ENCODE measurements around the gene FABP6.
"Not testable (repeated sequence)": the region's sequence is repeated elsewhere in the genome, so short reads cannot be mapped to it uniquely, and the experiment has no call there.

The FABP6 gene

DNA sequence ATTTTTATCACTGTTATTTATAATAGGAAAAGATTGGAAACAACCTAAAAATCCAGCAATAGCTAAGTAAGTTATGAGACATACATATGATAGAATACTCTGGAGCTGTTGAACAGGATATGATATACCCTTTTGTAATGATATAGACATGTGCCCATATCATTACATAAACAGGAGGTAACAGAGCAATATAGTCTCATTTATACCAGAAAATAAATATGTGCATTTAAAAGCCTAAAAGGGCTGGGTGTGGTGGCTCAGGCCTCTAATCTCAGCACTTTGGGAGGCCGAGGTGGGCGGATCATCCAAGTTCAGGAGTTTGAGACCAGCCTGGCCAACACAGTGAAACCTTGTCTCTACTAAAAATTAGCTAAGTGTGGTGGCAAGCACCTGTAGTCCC is 2.3 kb upstream of the FABP6 start:
- DNase-seq, result no peak

DNA sequence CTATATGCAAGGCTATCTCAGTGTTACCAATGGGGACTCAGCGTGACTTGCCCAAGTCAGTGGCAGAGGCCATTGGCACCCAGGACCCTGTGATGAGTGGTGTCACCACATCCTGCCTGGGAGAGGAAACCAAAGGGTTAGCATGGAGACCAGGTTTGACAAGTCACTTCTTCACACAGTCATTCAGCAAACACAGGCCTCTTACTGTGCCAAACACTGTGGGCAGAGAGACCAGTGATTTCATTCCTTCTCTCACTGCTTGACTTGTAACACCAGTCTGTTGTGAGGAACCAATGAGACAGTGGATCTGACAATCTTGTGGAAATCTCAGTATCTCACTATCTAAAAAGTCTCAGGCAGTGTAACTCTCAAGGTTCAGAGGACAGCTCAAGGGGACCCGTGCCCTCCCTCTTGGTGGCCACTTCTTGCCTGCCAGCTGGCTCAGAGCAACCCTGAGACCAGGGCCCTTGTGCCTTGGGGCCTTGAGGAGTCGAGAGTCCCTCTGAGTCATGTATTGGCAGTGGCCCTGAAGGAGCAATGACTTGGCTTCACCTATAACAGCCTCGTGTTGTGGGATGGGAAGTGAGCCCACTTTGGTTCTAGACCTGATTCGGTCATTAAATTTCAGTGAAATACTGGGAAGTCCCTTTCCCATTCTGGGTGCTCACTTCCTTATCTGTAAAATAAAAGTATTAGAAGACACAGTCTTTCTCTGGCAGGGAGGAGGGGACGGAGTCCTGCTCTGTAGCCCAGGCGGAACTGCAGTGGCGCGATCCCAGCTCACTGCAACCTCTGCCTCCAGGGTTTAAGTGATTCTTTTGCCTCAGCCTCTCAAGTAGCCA is 1.6 kb downstream of the FABP6 start:
- DNase-seq, result peak; percentile 36

DNA sequence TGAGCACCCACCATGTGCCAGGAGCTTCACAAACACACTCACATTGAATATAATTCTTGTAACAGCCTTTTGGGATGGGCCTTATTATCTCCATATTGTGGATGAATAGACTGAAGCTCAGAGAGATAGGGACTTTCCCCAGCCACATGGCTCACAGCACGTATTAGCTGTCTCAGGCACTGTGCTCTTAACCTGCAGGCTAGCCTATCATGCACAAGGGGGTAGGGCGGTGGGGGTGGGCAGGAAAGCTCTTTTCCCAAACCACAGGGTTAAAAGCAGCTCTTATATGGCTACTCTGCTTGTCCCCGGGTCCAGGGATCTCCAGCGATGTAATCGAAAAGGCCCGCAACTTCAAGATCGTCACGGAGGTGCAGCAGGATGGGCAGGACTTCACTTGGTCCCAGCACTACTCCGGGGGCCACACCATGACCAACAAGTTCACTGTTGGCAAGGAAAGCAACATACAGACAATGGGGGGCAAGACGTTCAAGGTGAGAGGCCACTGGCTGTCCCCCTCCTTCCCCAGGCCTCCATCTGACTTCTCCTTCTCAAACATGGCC is 2.6 kb downstream of the FABP6 start:
- no peak for DNase-seq

DNA sequence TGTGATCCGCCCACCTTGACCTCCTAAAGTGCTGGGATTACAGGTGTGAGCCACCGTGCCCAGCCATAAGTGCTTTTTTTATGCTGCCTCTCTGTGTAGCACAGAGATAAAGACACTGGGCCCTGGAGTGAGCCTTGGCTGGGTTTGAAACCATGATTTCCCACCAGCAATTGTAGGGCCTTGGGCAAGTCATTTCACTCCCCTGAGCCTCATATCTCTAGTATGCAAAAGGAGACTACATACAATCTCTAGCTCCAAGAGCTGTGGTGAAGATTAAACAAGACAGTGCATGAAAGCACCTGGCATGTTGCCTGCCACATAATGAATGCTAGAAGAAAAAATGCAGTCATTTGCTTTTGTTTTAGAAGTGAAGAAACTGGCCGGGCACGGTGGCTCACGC is 3.9 kb downstream of the FABP6 start:
- no peak for DNase-seq

DNA sequence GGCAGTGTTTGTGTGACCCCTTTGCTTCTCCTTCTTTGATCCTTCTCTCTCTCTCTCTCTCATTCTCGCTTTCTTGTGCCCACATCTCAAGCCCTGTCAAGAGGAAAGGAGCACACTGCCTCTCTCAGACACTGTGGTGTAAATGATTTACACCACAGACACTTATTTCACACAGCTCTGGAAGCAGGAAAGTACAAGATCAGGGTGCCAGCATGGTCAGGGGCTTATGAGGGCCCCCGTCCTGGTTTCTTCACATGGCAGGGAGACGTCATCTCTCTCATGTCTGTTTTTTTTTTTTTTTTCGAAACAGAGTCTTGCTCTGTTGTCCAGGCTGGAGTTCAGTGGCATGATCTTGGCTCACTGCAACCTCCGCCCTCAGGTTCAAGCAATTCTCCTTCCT is 6.4 kb downstream of the FABP6 start:
- no peak for DNase-seq

DNA sequence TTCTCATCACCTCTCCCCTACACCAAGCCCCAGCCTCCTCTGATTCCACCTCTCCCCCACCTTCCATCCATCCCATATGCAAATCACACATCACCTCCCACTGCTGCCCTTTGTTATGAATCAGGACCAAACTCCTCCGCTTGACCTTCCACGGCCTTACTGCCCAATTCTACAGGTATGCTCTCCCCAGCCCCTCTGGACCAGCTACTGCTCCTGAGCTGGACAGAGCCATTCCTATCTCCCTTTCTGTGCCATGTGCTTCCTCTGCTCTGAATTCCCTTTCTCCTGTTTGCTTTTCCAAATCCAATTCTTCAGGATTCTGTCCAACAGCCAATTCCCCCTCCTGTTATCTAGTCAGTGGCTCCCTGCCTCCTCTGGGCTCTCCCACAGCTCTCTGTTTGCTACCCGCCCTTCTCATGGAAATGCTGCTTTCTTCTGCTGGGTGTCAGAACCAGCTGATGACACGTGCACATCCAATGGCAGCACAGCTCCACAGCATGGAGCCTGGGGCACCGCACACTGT is 8.3 kb downstream of the FABP6 start:
- DNase-seq, result no peak

DNA sequence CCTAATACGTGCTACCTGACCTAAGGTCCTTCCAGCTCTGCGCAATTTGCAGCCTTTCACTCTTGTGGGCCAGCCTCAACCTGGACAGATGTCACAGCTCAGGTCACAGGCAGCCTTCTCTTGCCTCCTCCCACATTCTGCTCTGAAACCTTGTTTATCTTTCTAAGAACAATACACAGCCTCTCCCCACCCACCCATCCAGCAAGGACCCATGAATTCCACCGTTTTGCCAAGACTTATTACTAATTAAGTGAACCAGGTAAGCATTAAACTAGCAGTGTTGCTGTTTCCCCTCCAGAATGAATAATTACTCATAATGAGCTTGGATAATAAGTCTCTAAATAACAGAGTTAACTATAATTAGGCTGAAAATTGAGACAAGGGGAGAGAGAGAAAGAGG is 11.0 kb downstream of the FABP6 start:
- no peak for DNase-seq

DNA sequence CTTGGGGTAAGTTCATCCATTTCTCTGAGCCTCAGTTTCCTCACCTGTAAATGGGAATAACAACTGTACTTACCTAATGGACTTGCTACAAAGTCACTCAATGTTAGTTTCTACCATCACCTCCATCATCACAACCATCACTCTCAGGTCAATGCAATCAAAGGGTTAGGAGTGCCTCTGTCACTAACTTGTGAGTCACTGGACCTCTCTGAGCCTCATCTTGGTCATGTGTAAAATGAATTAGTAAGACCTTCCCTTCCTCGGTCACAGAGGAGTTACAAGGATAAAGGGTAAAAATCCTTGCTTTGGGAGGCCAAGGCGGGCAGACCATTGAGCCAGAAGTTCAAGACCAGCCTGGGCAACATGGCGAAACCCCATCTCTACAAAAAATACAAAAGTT is 12.8 kb downstream of the FABP6 start:
- DNase-seq, result no peak

DNA sequence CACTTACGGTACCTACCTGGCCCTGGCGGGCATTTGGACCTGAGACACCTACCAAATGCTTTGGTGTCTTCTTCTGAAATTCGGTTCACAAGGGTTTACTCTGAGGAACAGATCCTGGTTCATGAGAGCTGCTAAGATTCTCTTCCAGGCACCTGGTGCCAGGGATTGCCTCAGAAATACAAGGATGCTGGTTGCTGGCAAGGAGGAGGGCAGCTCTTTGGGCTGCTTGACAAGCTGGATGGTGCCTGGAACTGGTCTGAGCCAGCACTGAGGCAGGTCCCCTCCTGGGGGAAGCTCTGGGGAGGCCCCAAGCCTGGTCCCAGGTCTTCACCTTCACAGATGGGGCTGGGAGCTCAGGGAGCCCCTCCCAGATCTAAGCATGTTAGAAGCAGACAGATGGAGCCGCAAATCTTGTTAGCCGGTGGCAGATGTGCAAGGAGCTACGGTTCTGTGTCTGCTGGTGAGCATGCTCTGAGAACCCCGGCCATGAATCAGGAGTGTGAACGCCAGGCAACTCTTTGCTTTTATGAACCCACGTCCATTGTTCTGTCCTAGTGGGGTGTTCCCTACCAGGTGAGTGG is 16.3 kb downstream of the FABP6 start:
- DNase-seq, result no peak

DNA sequence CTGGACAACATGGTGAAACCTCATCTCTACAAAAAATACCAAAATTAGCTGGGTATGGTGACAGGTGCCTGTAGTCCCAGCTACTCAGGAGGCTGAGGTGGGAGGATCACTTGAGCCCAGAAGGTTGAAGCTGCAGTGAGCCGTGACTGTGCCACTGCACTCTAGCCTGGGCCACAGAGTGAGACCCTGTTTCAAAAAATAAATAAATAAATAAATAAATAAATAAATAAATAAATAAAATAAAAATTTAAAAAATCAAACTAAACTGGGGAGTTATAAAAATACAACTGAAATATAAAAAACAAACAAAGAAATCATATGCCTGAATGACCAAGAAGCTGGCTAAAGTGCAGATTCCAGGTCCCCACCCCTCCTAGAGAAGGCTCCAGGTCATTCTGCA is 20.3 kb downstream of the FABP6 start:
- not testable (repeated sequence) for DNase-seq

DNA sequence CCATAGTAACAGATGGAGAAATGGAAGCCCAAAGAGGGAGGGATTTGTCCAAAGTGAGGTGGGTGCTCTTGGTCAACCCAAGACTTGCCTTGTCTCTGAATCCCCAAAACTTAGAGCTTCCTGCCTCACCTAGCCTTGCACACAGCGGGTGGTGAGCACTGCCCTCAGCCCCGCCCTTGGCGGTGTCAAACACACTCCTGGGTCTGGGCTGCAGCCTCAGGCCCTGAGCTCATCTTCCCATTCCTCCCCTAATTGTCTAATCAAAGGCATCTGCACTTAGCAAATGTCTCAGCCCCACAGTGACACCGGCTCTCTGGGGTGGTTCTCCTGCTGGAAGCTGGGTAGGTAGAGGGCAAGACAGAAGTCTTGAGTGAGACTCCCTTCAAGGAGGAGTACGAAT is 20.9 kb downstream of the FABP6 start:
- DNase-seq, result no peak

DNA sequence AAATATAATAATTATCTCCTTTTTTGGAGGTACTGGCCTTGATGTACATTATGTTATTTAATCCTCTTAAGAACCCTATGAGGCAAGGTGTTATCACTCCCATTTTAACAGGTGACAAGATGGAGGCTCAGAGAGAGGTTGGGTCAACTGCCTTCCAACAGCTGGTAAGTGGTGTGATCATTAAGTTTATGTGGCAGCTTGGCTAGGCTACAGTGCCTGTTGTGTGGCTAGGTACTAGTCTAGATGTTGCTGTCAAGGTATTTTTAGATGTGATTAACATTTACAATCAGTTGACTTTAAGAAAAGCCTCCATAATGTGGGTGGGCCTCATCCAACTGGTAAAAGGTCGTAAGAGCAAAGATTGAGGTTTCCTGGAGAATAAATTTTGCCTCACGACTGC is 21.5 kb downstream of the FABP6 start:
- DNase-seq, result no peak

DNA sequence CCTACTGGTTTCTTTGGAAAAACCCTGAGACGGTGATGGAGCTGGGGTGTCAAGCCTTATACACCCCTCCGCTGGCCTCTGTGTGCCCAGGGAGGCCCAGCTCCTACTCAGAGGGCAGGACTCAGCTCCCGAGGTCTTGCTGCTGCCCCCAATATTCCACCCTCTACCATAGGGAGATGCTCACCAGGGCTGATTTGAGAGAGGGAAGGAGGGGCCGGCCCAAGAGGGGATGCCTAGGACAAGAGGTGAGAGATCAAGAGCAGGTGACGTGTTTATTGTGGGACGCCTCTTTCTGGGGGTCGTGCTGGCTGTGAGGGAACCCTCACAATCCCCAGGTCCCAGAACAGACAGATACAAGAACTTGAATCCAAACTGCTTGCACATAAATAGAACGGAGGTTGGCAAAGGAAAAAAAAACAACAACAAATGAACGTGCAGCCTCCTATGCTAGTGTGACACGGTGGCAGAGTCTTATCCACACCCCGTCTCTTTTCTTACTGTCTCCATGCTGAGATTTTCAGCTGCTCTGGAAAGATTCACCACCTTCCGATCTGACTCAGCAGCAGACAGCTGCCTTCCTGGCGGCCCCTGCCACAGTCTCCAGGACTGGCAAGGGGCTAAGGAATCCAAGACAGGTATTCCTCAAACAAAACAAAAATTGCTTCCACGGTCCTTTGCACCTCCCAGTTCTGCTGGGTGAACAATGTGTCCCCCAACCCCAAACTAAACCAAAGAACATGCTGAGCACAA is 22.3 kb downstream of the FABP6 start:
- no peak for DNase-seq

DNA sequence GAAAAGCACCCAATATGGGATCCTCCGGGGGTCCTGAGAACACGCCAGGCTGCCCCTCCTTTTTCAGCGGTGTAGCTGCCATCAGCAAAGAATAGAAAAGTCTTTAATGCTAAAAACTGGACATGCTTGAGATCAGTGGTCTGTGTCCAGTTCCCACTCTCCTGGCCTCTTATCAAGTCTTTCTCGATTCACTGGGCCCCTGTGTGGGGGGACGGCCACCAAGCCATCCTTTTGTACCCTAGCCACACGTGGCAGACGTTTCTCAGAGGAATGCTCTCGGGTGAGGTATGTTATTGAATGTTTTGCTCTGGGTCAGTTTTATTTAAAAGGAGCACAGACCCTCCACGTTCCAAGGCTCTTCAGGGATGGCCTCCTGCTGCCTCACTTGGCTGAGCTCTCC is 23.6 kb downstream of the FABP6 start:
- no peak for DNase-seq

DNA sequence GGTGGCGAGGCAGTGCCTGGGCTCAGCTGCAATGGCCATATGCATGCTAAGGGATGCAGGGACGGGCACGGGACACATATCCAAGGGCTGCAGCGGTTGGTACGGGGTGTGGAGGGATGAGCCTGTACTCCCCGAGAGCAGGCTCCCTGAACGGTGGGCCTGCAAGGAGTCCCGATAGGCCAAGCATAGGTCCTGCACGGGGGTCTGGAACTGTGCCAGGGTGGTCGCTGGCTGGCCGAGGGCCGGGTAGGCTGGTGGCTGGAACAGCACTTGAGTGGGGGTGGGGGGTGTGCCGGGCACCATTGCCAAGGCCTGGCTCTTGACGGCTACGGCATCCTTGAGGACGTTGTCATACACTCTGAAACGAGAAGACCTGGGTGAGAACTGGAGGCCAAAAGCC is 24.1 kb downstream of the FABP6 start:
- DNase-seq, result no peak

DNA sequence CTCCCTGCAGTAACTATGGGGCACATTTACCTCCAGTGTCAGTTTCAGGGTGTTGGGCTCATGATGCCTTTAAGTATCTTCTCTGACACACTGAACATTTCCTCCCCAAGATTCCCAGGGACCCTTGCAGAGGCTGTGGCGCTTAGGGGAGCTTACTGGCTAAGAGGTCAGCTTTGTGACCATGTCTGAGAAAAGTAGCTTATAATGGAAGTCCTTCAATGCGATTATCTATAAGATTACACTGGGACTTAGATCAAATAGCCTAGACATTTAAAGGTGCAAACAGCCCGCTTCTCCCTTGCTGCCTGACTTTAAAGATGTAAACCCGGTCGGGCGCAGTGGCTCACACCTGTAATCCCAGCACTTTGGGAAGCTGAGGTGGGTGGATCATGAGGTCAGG is 25.4 kb downstream of the FABP6 start:
- DNase-seq, result no peak

DNA sequence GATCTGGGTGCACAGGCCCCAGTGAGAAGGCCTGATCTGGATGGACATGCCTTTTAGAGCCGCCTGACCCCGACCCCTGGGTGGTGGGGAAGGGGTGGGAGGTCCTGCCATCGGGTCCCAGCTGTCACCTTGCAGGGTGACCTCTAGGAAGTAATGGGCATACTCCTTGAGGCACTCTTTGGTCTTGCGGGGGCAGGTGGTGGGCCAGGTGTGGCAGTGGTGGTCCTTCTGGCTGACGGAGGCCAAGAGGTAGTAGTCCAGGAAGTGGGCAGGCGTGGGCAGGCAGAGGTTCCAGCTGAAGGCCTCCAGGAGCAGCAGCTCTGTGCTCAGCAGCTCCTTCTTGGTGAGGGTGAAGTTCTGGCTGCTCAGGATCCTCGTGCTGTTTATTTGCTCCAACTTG is 30.0 kb downstream of the FABP6 start:
- DNase-seq, result no peak

DNA sequence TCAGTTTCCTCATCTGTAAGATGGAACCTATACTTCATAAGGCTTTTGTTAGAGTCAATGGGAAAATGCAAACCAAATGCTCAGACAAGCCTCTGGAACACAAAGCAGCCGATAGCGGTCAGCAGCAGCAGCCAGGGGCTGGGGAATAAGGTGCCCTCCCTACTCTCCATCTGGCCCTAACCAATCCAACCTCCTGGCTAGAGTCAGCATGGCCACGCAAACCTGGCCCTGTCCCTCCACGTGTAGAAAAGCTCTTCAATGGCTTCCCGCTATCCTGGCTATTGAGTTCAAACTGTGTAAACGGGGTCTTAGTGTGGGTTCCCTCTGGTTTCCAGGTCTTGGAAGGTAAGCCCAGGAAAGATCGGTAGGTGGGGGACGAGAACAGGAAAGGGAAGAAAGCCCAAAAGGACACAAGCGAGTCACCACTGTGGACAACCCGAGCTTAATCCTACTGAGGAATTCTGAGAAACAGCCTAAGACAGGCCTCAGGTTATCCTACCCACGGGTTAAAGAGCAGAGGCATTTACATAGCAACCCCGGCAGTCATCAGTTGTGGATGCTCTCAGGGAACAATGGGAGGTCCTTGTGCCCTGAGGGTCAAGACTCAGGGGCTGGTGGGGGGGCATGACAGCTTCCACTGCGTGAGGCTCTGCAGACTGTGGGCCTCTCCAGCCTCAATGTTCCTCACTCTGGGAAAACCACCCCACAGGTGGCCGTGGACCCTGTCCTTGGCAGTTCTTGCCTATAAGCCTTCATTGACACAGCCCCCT is 30.9 kb downstream of the FABP6 start:
- DNase-seq, result no peak

DNA sequence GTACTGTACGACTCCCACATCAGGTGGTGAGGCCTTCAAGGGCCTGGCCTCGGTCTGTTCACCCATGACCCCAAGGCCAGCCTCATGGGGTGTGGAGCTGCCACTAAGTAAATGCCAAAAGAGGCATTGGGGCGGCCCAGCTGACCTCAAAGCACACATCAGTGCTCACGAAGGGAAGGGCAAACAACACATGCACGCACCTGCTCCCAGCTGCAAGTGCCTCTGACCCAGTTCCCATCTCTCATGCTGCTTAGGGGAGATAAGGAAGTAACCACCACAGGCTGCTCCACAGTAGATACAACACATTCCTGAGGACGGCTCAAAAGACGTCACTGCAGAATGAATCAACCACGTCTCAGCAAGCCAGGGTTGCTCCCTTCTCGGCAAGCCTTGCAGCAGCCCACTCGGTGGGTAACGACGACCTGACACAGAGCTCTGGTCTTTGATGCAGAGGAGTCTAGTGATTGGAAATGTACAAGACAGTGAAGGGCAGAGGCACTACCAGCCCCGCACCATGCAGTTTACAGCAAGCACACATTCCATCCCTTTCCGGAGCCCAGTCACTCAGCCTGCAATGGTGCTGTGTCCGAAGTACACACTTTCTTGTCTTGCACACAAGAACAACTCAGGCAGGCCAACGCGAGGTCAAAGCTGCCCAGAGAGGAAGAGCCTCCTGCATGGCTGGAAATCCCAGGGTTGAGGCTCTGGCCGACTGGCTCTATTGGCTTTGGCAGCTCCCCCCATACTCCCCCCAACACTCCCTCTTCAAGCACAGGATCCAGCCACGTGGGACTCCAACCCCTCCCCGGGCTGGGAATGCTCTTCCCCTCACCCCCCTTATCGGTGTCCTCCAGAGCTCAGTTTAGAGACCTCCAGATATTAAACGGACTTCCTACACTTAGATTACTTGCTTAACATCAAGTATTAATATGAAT is 31.8 kb downstream of the FABP6 start:
- no peak for DNase-seq

DNA sequence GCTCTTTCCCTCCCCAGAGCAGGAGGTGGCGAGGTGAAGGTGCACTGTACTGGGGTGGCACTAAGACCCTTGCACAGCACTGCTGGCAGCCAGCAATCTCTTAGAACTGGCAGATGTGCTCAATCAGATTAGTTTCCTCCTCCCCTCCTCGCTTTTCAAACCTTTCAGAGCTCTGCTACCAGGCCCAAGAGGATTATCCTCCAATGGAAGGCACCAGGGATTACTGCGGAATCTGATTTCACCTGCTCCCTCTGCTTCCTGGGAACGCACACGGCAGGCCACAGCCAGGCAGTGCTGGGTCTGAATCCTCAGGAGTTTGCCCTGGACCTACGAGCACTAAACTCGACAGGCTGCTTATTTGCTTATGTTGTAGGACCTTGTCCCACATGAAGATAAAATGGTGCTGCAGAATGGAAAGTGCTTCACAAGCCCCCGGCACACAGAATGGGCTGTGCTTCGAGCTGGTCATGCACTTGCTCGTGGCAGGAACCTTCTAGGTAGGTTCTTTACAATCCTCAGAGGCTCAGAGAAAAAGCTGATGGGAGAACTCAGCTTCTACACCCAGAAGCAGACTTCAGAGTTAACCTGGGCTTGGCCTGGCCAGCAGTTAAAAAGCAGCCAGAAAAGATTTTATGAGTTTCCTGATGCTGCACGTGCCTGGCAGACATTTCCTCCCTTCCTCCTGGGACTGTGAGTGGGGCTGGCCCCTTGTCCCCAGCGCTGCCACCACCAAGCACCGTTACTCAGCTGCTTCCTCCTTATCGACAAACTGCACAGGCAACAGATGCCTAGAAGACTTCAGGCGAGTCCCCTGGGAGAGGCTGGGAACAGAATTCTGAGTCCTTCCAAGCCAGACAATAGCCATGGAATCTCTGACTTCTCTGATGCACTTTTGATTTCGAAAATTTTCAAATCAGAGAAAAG is 33.1 kb downstream of the FABP6 start:
- no peak for DNase-seq
